Mucosa of rectum (tissue), 2 donors: ENCODE results near the gene BGLAP.

Source experiments
- H3K27ac ChIP-seq, 2 donors: one replicate each; pipeline ENCODE4 v1.7.0; 2013; ENCODE audit warnings: inconsistent platforms in 2 of 2, low read depth in 2 of 2, low read length in 2 of 2
- H3K27me3 ChIP-seq, 2 donors: one replicate each; pipeline ENCODE4 v1.7.0; 2013; ENCODE audit warnings: low read length in 2 of 2; ENCODE audit not compliant: control insufficient read depth in 2 of 2, insufficient read depth in 2 of 2
- H3K36me3 ChIP-seq, 2 donors: one replicate each; pipeline ENCODE4 v1.7.0; 2013; ENCODE audit warnings: low read length in 2 of 2; ENCODE audit not compliant: control insufficient read depth in 2 of 2, insufficient read depth in 2 of 2
- H3K4me1 ChIP-seq, 2 donors: one replicate each; pipeline ENCODE4 v1.7.0; 2013; ENCODE audit warnings: low read length in 2 of 2, mild to moderate bottlenecking in 1 of 2; ENCODE audit not compliant: control insufficient read depth in 2 of 2, insufficient read depth in 2 of 2
- H3K4me3 ChIP-seq, 2 donors: one replicate each; pipeline ENCODE4 v1.7.0; 2013; ENCODE audit warnings: low read length in 2 of 2
- H3K9ac ChIP-seq, 2 donors: one replicate each; pipeline ENCODE4 v1.7.0; 2013; ENCODE audit warnings: low read length in 2 of 2, low read depth in 1 of 2, mild to moderate bottlenecking in 1 of 2
- H3K9me3 ChIP-seq, 2 donors: one replicate each; pipeline ENCODE4 v1.7.0; 2013; ENCODE audit warnings: low read length in 2 of 2; ENCODE audit not compliant: control insufficient read depth in 2 of 2
- donor health status: healthy.
- donor health status: Normal muscosa, but diverticular disease.

BGLAP gene

GRCh38 chr1:156241311-156241811 lies 623 bp upstream of the BGLAP start:
- Histone ChIP-seq H3K27ac (no peak overlapping the region), H3K4me1 (peaks cover 8 to 12% of the 10 kb centered on the region in 2 donors), H3K4me3 (no peak overlapping the region), H3K9ac (no peak overlapping the region), H3K36me3 (peaks cover 13 to 27% of the 10 kb centered on the region in 2 donors), H3K27me3 (peaks cover 17 to 18% of the 10 kb centered on the region in 2 donors), H3K9me3 (no peaks in the 10 kb centered on the region)

- H3K36me3 ChIP-seq: peaks cover 6 to 21% of the 10 kb centered on the region in 2 donors
Measured at GRCh38 chr1:156242738-156243137, 754 bp downstream of the BGLAP start.

GRCh38 chr1:156244126-156244525 lies 2.1 kb downstream of the BGLAP start:
- Histone ChIP-seq H3K27me3 (peaks cover 18 to 22% of the 10 kb centered on the region in 2 donors), H3K4me1 (peaks cover 10 to 12% of the 10 kb centered on the region in 2 donors), H3K36me3 (peaks cover 0 to 10% of the 10 kb centered on the region in 2 donors), H3K9me3 (no peaks in the 10 kb centered on the region), H3K4me3 (no peak overlapping the region), H3K27ac (no peak overlapping the region), H3K9ac (no peak overlapping the region)

More at GRCh38 chr1:156242738-156243137, 754 bp downstream of the BGLAP start:
- no peaks in the 10 kb centered on the region for H3K9me3 ChIP-seq
- no peak overlapping the region for H3K9ac ChIP-seq
- no peak overlapping the region for H3K4me3 ChIP-seq
- H3K4me1 ChIP-seq: peaks cover 10 to 12% of the 10 kb centered on the region in 2 donors
- peaks cover 18 to 22% of the 10 kb centered on the region in 2 donors for H3K27me3 ChIP-seq
- no peak overlapping the region for H3K27ac ChIP-seq

- no peak overlapping the region for H3K27ac ChIP-seq
- peaks cover 1 to 8% of the 10 kb centered on the region in 2 donors for H3K36me3 ChIP-seq
- peaks cover 18 to 22% of the 10 kb centered on the region in 2 donors for H3K27me3 ChIP-seq
- H3K4me3 ChIP-seq: no peak overlapping the region
- no peaks in the 10 kb centered on the region for H3K9me3 ChIP-seq
- H3K4me1 ChIP-seq: peaks cover 10 to 12% of the 10 kb centered on the region in 2 donors
- H3K9ac ChIP-seq: no peak overlapping the region
Measured at GRCh38 chr1:156244712-156245111, 2.7 kb downstream of the BGLAP start.

- Histone ChIP-seq H3K36me3 (peaks cover 7 to 13% of the 10 kb centered on the region in 2 donors), H3K27me3 (peaks cover 18 to 22% of the 10 kb centered on the region in 2 donors), H3K4me3 (peak overlapping the region; percentile 49 to 50), H3K27ac (no peak overlapping the region), H3K9ac (peak overlapping the region in 1 of 2 donors; percentile 18), H3K9me3 (no peaks in the 10 kb centered on the region), H3K4me1 (peaks cover 10 to 12% of the 10 kb centered on the region in 2 donors)
Measured at GRCh38 chr1:156245451-156246232, 3.7 kb downstream of the BGLAP start.

- H3K27ac ChIP-seq: no peak overlapping the region
- peak overlapping the region; percentile 49 to 50 for H3K4me3 ChIP-seq
- H3K4me1 ChIP-seq: peaks cover 10 to 15% of the 10 kb centered on the region in 2 donors
- H3K36me3 ChIP-seq: peaks cover 14 to 19% of the 10 kb centered on the region in 2 donors
- no peak overlapping the region for H3K9ac ChIP-seq
- no peaks in the 10 kb centered on the region for H3K9me3 ChIP-seq
- H3K27me3 ChIP-seq: peaks cover 18 to 22% of the 10 kb centered on the region in 2 donors
Measured at GRCh38 chr1:156246241-156246780, 4.3 kb downstream of the BGLAP start.

- H3K4me3 ChIP-seq: no peak overlapping the region
- H3K4me1 ChIP-seq: peaks cover 10 to 16% of the 10 kb centered on the region in 2 donors
- no peak overlapping the region for H3K27ac ChIP-seq
- H3K27me3 ChIP-seq: peaks cover 18 to 22% of the 10 kb centered on the region in 2 donors
- peaks cover 20 to 25% of the 10 kb centered on the region in 2 donors for H3K36me3 ChIP-seq
- H3K9ac ChIP-seq: no peak overlapping the region
- H3K9me3 ChIP-seq: no peaks in the 10 kb centered on the region
Measured at GRCh38 chr1:156246781-156247459, 4.9 kb downstream of the BGLAP start.

- H3K9ac ChIP-seq: no peak within 1 kb of the TSS
- no peak within 1 kb of the TSS for H3K27ac ChIP-seq
- H3K36me3 ChIP-seq: peaks cover 28 to 33% of the 10 kb centered on the region in 2 donors
- H3K4me3 ChIP-seq: no peak within 1 kb of the TSS
- peaks cover 10 to 16% of the 10 kb centered on the region in 2 donors for H3K4me1 ChIP-seq
- peaks cover 18 to 22% of the 10 kb centered on the region in 2 donors for H3K27me3 ChIP-seq
- no peaks in the 10 kb centered on the region for H3K9me3 ChIP-seq
Measured at GRCh38 chr1:156247460-156248322, 5.7 kb downstream of the BGLAP start, which contains the start of gene PAQR6. Gene PAQR6, minus strand, starts transcription at chr1:156248056. Its CDS starts 1,325 bp downstream, at chr1:156246731.

- no peaks in the 10 kb centered on the region for H3K9me3 ChIP-seq
- H3K27me3 ChIP-seq: peaks cover 18 to 22% of the 10 kb centered on the region in 2 donors
- no peak overlapping the region for H3K27ac ChIP-seq
- no peak overlapping the region for H3K9ac ChIP-seq
- peaks cover 34 to 38% of the 10 kb centered on the region in 2 donors for H3K36me3 ChIP-seq
- no peak overlapping the region for H3K4me3 ChIP-seq
- H3K4me1 ChIP-seq: peaks cover 10 to 16% of the 10 kb centered on the region in 2 donors
Measured at GRCh38 chr1:156248323-156248683, 6.3 kb downstream of the BGLAP start.
